ENCODE data around the gene DNAH2.

- TF ChIP-seq POLR2A (IDR thresholded peaks at IDR 0.05; ENCODE audit: borderline replicate concordance, extremely low read depth, insufficient read depth, insufficient read length): no peak
- TF ChIP-seq CTCF (IDR thresholded peaks at IDR 0.05 in 2 of 3, conservative IDR thresholded peaks at IDR 0.05 in 1 of 3; ENCODE audit: borderline replicate concordance in 1 of 3, insufficient read depth in 1 of 3, low read depth in 2 of 3, low read length in 2 of 3): no peak
- no peak for TF ChIP-seq CEBPB (IDR thresholded peaks at IDR 0.05; ENCODE audit: low read depth)
- no peak for TF ChIP-seq RAD21 (IDR thresholded peaks at IDR 0.05; ENCODE audit: low read depth)
- TF ChIP-seq EZH2 (IDR thresholded peaks at IDR 0.05): no peak
- no peak for TF ChIP-seq POLR2AphosphoS5 (IDR thresholded peaks at IDR 0.05; ENCODE audit: low read depth, low read length)
These were observed 14.8 kb upstream of the DNAH2 start for GRCh38 chr17:7702776-7703175.
